SU-DHL-6 (cell line): ENCODE results near the gene SIGLEC9.

ENCODE experiments used
- H2AFZ ChIP-seq: fragments of 200-600 bp; sonication (generic); 2 replicates; pipeline ENCODE4 v1.6.1; 2014; ENCODE audit warnings: low read depth, mild to moderate bottlenecking, moderate library complexity, mixed read lengths, antibody characterized with exemption, low read length; ENCODE audit not compliant: severe bottlenecking
- H3F3A ChIP-seq: fragments of 200-600 bp; shearing (Covaris generic); 2 replicates; pipeline ENCODE4 v1.6.0; 2016; ENCODE audit warnings: antibody characterized with exemption, mild to moderate bottlenecking; ENCODE audit not compliant: insufficient read depth
- H3K27ac ChIP-seq: fragments of 200-600 bp; sonication (generic); 2 replicates; pipeline ENCODE4 v1.5.1; 2016; ENCODE audit warnings: low read depth, mild to moderate bottlenecking, low read length, moderate library complexity, mixed read lengths
- H3K27me3 ChIP-seq: fragments of 200-600 bp; sonication (generic), shearing (Covaris generic); 2 replicates; pipeline ENCODE4 v1.6.0; 2014; ENCODE audit warnings: mild to moderate bottlenecking, low read length
- H3K36me3 ChIP-seq: fragments of 200-600 bp; sonication (generic); 2 replicates; pipeline ENCODE4 v1.6.1; 2014; ENCODE audit warnings: mild to moderate bottlenecking, low read length, mixed read lengths
- H3K4me2 ChIP-seq: fragments of 300-600, 200-600 bp; shearing (Covaris generic), sonication (generic); 2 replicates; pipeline ENCODE4 v1.6.0; 2014; ENCODE audit warnings: low read length, low read depth, mild to moderate bottlenecking; ENCODE audit not compliant: poor library complexity, severe bottlenecking
- H3K4me3 ChIP-seq: fragments of 200-600 bp; sonication (generic); 2 replicates; pipeline ENCODE4 v1.5.1; 2014; ENCODE audit warnings: antibody characterized with exemption, low read length, mild to moderate bottlenecking, mixed read lengths; ENCODE audit not compliant: insufficient read depth, poor library complexity, severe bottlenecking
- H3K79me2 ChIP-seq: fragments of 200-600 bp; sonication (generic); 2 replicates; pipeline ENCODE4 v1.6.1; 2014; ENCODE audit warnings: mild to moderate bottlenecking, low read length, moderate library complexity; ENCODE audit not compliant: insufficient read depth
- H3K9ac ChIP-seq: fragments of 200-600 bp; sonication (generic); 2 replicates; pipeline ENCODE4 v1.7.0; 2014; ENCODE audit warnings: mild to moderate bottlenecking, low read length
- H3K9me2 ChIP-seq: fragments of 200-600 bp; sonication (generic); replicated peaks from 2 replicates; pipeline ENCODE4 v1.6.1; 2014; ENCODE audit warnings: low read length; ENCODE audit not compliant: insufficient read depth
- H3K9me3 ChIP-seq: fragments of 200-600 bp; sonication (generic); 2 replicates; pipeline ENCODE4 v1.6.1; 2014; ENCODE audit warnings: low read length, mixed read lengths; ENCODE audit not compliant: insufficient read depth
- H4K20me1 ChIP-seq: fragments of 200-600 bp; sonication (generic); 2 replicates; pipeline ENCODE4 v1.6.1; 2014; ENCODE audit warnings: low read depth, mild to moderate bottlenecking, antibody characterized with exemption, low read length, moderate library complexity, mixed read lengths
- EZH2phosphoT487 ChIP-seq: fragments of 200-600 bp; sonication (generic), shearing (Covaris generic); conservative IDR thresholded peaks from 2 replicates; pipeline ENCODE4 v1.6.1; 2018; ENCODE audit warnings: mild to moderate bottlenecking, antibody characterized with exemption, low read length, moderate library complexity, mixed read lengths
- TF ChIP-seq, protein P1 (sequence below): fragments of 200-600 bp; sonication (generic); IDR thresholded peaks from one replicate; pipeline ENCODE4 v1.5.1; 2017; ENCODE audit warnings: antibody characterized with exemption, mild to moderate bottlenecking, low read length, moderate library complexity; ENCODE audit not compliant: insufficient read depth, poor library complexity, severe bottlenecking

The SIGLEC9 gene

DNA sequence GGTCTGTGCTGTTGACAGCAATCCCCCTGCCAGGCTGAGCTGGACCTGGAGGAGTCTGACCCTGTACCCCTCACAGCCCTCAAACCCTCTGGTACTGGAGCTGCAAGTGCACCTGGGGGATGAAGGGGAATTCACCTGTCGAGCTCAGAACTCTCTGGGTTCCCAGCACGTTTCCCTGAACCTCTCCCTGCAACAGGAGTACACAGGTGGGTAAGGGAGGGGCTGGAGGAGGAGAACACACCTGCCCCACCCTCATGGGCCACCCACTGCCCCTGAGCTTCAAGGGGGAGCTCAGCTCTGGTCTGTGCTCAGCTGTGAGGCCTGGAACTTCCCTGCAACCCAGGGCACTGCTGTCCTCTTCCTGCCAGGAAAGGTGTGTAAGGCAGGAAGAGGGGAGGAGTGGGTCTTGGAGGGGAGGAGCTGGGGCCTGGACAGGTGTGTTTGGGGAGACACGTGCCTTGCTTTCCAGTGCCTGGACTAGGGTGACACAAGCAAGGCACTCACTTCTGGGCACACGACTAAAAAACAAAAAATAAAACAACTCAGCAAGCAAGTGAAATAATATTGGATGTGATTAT is 21.3 kb downstream of the SIGLEC9 start:
- H3K36me3 ChIP-seq = no peaks in the 10 kb centered on the region
- H3K27ac ChIP-seq = no peak overlapping the region
- no peak overlapping the region for H3K4me2 ChIP-seq
- no peaks in the 10 kb centered on the region for H3K79me2 ChIP-seq
- no peak overlapping the region for H3K4me3 ChIP-seq
- H3K9me3 ChIP-seq = no peaks in the 10 kb centered on the region
- H3K9me2 ChIP-seq = no peaks in the 10 kb centered on the region
- H3F3A ChIP-seq = no peaks in the 10 kb centered on the region
- H4K20me1 ChIP-seq = no peaks in the 10 kb centered on the region
- H3K27me3 ChIP-seq = no peaks in the 10 kb centered on the region
- TF ChIP-seq, protein P1, sequence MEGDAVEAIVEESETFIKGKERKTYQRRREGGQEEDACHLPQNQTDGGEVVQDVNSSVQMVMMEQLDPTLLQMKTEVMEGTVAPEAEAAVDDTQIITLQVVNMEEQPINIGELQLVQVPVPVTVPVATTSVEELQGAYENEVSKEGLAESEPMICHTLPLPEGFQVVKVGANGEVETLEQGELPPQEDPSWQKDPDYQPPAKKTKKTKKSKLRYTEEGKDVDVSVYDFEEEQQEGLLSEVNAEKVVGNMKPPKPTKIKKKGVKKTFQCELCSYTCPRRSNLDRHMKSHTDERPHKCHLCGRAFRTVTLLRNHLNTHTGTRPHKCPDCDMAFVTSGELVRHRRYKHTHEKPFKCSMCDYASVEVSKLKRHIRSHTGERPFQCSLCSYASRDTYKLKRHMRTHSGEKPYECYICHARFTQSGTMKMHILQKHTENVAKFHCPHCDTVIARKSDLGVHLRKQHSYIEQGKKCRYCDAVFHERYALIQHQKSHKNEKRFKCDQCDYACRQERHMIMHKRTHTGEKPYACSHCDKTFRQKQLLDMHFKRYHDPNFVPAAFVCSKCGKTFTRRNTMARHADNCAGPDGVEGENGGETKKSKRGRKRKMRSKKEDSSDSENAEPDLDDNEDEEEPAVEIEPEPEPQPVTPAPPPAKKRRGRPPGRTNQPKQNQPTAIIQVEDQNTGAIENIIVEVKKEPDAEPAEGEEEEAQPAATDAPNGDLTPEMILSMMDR = no peak
- TF ChIP-seq EZH2phosphoT487 = no peak
- H3K9ac ChIP-seq = no peak overlapping the region
- H2AFZ ChIP-seq = no peak overlapping the region

GRCh38 chr19:51146751-51147150 is 22.0 kb downstream of the SIGLEC9 start:
- H3K9me3 ChIP-seq = no peaks in the 10 kb centered on the region
- no peak for TF ChIP-seq EZH2phosphoT487
- TF ChIP-seq, protein P1 = no peak
- no peaks in the 10 kb centered on the region for H3K36me3 ChIP-seq
- H3K4me3 ChIP-seq = no peak overlapping the region
- no peak overlapping the region for H3K27ac ChIP-seq
- H3K27me3 ChIP-seq = no peaks in the 10 kb centered on the region
- H4K20me1 ChIP-seq = no peaks in the 10 kb centered on the region
- no peak overlapping the region for H3K4me2 ChIP-seq
- H3K79me2 ChIP-seq = no peaks in the 10 kb centered on the region
- no peak overlapping the region for H2AFZ ChIP-seq
- H3F3A ChIP-seq = no peaks in the 10 kb centered on the region
- H3K9ac ChIP-seq = no peak overlapping the region
- H3K9me2 ChIP-seq = no peaks in the 10 kb centered on the region

DNA sequence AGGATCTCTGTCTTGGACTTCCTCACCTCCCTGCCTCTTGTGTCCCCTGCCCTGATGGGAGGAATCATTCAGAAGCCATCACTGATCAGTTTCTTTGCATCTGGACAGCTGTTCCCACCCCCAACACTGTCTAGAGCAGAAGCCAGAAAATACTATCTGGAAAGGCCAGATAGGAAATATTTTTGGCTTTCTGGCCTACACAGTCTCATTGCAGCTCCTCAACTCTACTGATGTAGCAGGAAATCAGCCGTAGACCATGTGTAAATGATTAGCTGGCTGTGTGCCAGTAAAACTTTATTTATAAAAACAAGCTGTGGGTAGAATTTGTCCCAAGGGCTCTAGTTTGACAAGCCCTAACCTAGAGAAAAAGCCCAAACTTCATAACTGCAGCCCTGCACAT is 23.0 kb downstream of the SIGLEC9 start:
- H3K4me2 ChIP-seq = no peak overlapping the region
- no peaks in the 10 kb centered on the region for H3K27me3 ChIP-seq
- TF ChIP-seq, protein P1 = no peak
- TF ChIP-seq EZH2phosphoT487 = no peak
- no peak overlapping the region for H3K4me3 ChIP-seq
- no peaks in the 10 kb centered on the region for H3F3A ChIP-seq
- H3K9me3 ChIP-seq = no peaks in the 10 kb centered on the region
- H4K20me1 ChIP-seq = no peaks in the 10 kb centered on the region
- H3K79me2 ChIP-seq = no peaks in the 10 kb centered on the region
- H2AFZ ChIP-seq = no peak overlapping the region
- H3K9me2 ChIP-seq = no peaks in the 10 kb centered on the region
- H3K36me3 ChIP-seq = no peaks in the 10 kb centered on the region
- no peak overlapping the region for H3K9ac ChIP-seq
- H3K27ac ChIP-seq = no peak overlapping the region
